Subcutaneous abdominal adipose tissue (tissue), 5 donors: Measurements from ENCODE around the gene CNKSR3.

ENCODE experiments used
- H3K27ac ChIP-seq: one replicate; pipeline ENCODE4 v1.7.0; 2013; ENCODE audit warnings: low read depth, mild to moderate bottlenecking, inconsistent platforms, low read length, moderate library complexity
- H3K27me3 ChIP-seq, 5 donors: one replicate each; pipeline ENCODE4 v1.7.0; 2013; ENCODE audit warnings: low read length in 5 of 5, inconsistent platforms in 1 of 5; ENCODE audit not compliant: control insufficient read depth in 5 of 5, insufficient read depth in 4 of 5
- H3K36me3 ChIP-seq, 5 donors: one replicate each; pipeline ENCODE4 v1.7.0; 2013; ENCODE audit warnings: low read length in 5 of 5; ENCODE audit not compliant: control insufficient read depth in 5 of 5, insufficient read depth in 5 of 5
- H3K4me1 ChIP-seq, 5 donors: one replicate each; pipeline ENCODE4 v1.7.0; 2013; ENCODE audit warnings: low read length in 5 of 5, mild to moderate bottlenecking in 3 of 5, moderate library complexity in 1 of 5; ENCODE audit not compliant: control insufficient read depth in 5 of 5, insufficient read depth in 5 of 5
- H3K4me3 ChIP-seq, 5 donors: one replicate each; pipeline ENCODE4 v1.7.0; 2013; ENCODE audit warnings: low read length in 5 of 5, low read depth in 1 of 5
- H3K9ac ChIP-seq, 5 donors: one replicate each; pipeline ENCODE4 v1.7.0; 2013; ENCODE audit warnings: low read length in 5 of 5, mild to moderate bottlenecking in 4 of 5, moderate library complexity in 3 of 5
- H3K9me3 ChIP-seq, 5 donors: one replicate each; pipeline ENCODE4 v1.7.0; 2013; ENCODE audit warnings: low read length in 5 of 5; ENCODE audit not compliant: control insufficient read depth in 5 of 5
- donor health status: healthy.
- donor health status: healthy.
- donor health status: healthy.
- donor health status: healthy.
- donor health status: healthy.

Gene CNKSR3

DNA sequence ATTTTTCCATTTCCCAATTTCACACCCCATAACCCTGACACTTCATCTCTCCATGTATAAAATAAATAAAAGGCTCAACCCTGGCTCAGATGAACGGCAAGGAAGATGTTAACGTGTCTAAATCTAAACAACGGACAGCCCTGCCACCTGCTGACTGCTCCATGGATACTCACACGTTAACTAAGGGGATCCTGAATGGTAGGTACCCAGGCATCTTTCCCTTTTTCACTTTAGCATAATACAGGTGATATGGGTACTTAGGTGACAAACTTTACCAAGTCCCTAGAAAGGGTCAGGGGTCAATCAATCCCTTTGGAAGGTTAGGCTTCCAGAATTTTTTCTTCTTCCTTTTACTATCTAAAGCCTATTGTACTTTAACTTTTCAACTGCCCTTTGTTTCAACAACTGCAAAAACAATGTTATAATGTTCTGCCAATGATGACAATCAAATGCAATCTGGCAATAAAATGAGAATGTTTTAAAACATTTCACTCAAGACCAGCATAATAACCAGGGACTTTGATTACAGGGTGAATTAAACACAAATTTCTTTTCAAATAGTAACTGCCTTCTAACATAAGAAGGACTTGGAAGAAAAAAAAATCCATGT is 101.5 kb downstream of the CNKSR3 start:
- Histone ChIP-seq H3K27me3 (no peaks in the 10 kb centered on the region), H3K4me3 (no peak overlapping the region), H3K9ac (peak overlapping the region in 1 of 5 donors; percentile 36), H3K36me3 (peaks cover 0 to 3% (median 0%) of the 10 kb centered on the region in 5 donors), H3K9me3 (no peaks in the 10 kb centered on the region), H3K27ac (no peak overlapping the region), H3K4me1 (peaks cover 4 to 39% (median 24%) of the 10 kb centered on the region in 5 donors)

DNA sequence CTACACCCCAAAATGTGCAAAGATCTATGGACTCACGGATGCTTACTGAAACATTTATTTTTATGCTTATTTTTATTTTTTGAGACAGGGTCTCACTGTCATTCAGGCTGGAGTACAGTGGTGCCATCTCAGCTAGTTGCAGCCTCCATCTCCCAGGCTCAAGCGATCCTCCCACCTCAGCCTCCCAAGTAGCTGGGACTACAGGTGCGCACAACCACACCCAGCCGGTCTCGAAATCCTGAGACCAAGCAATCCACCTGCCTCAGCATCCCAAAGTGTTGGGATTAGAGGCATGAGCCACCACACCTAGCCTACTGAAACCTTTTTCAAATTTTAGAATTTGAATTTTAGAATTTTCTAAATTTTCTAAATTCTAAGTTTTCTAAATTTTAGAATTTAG is 103.0 kb downstream of the CNKSR3 start:
- peaks cover 0 to 3% (median 0%) of the 10 kb centered on the region in 5 donors for H3K36me3 ChIP-seq
- no peak overlapping the region for H3K27ac ChIP-seq
- H3K4me3 ChIP-seq = no peak overlapping the region
- H3K27me3 ChIP-seq = no peaks in the 10 kb centered on the region
- no peak overlapping the region for H3K9ac ChIP-seq
- H3K4me1 ChIP-seq = peaks cover 4 to 45% (median 26%) of the 10 kb centered on the region in 5 donors
- H3K9me3 ChIP-seq = no peaks in the 10 kb centered on the region

DNA sequence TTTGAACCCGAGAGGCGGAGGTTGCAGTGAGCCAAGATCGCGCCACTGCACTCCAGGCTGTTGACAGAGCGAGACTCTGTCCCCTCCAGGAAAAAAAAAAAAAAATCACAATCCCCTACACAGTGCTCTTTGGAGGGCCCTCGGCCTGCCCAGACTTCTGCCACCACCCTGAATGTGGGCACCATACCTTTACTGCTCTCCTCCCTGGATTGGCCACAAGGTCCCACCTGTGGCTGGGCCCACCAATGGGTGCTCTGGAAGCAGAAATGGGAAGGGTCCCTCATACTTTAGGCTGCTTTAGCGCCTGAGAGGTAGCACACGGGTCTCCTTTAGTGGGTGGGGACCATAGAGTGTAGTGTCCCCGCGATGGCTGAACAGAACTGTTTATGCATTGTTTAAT is 103.6 kb downstream of the CNKSR3 start:
- peaks cover 0 to 3% (median 0%) of the 10 kb centered on the region in 5 donors for H3K36me3 ChIP-seq
- H3K4me1 ChIP-seq = peaks cover 4 to 45% (median 25%) of the 10 kb centered on the region in 5 donors
- no peak overlapping the region for H3K9ac ChIP-seq
- H3K27ac ChIP-seq = no peak overlapping the region
- H3K9me3 ChIP-seq = no peaks in the 10 kb centered on the region
- no peaks in the 10 kb centered on the region for H3K27me3 ChIP-seq
- H3K4me3 ChIP-seq = no peak overlapping the region

DNA sequence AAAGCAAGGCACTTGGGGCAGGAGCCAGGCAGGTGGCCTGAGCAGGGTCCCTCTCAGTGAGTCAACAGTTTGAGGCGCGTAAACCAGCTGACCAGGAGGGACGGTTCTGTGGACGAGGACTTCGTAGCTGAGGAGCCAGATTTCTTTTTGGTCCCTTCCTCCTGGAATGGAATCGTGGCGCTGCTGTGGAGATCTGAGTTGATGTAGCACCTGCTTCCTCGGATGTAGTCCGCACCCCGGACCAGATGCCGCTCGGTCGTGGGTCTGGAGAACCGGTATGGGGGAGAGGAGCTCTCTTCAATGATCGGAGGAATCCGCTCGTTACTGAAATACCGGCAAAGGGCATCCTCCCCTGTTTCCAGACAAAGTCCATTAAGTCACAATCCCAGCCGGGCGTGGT is 104.2 kb downstream of the CNKSR3 start:
- no peak overlapping the region for H3K4me3 ChIP-seq
- H3K9ac ChIP-seq = no peak overlapping the region
- peaks cover 4 to 41% (median 22%) of the 10 kb centered on the region in 5 donors for H3K4me1 ChIP-seq
- peaks cover 0 to 3% (median 0%) of the 10 kb centered on the region in 5 donors for H3K36me3 ChIP-seq
- no peaks in the 10 kb centered on the region for H3K27me3 ChIP-seq
- no peak overlapping the region for H3K27ac ChIP-seq
- no peaks in the 10 kb centered on the region for H3K9me3 ChIP-seq

DNA sequence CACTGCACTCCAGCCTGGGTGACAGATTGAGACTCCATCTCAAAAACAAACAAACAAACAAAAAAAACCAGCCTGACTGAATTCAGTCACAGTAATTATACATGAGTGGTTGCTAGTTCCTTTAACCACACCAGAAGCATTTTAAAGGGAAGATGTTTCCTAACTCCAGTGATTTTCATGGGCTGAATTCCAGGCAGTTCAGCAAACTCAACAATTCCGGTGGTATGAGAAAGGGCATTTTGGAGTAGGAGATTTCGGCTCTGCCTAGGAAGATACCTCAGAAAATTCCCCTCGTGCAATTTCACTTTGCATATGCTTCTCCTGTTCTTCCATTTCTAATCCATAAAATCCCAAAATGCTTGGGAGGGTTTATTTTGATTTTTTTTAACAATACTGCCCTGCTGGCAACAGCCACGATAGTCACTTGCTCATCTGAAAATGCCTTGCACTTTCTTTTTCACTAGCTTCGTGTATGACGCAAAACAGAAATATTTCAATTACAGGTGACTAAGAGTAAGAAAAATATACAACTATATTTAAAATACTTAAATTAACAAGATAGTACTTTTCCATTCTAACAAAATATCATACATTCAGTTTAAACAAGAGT is 105.6 kb downstream of the CNKSR3 start:
- Histone ChIP-seq H3K27ac (no peak overlapping the region), H3K36me3 (peaks cover 0 to 3% (median 0%) of the 10 kb centered on the region in 5 donors), H3K9ac (no peak overlapping the region), H3K27me3 (no peaks in the 10 kb centered on the region), H3K9me3 (no peaks in the 10 kb centered on the region), H3K4me1 (peaks cover 0 to 28% (median 9%) of the 10 kb centered on the region in 5 donors), H3K4me3 (peak overlapping the region in 2 of 5 donors; percentile 13 to 21)

DNA sequence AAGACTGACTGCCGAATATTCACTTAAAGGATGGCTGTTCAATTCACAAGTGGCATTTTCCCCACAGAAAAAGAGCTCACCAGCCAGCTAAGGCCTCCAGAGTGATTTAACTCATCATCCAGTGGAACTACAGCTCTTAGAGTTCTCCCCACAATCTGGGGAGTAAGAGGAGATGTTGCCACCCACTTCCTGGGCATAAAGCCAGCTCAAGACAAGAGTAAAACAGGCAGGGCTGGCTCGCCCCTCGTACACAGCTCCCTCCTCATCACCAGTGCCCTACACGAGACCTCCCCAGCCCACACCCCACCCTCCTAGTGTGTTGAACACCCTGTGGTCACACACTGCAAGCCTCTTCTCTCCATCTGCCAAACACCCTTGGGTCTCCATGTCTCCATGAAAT is 106.7 kb downstream of the CNKSR3 start:
- Histone ChIP-seq H3K9me3 (no peaks in the 10 kb centered on the region), H3K36me3 (peaks cover 0 to 3% (median 0%) of the 10 kb centered on the region in 5 donors), H3K9ac (peak overlapping the region in 1 of 5 donors; percentile 17), H3K27me3 (no peaks in the 10 kb centered on the region), H3K4me1 (peaks cover 0 to 23% (median 4%) of the 10 kb centered on the region in 5 donors), H3K27ac (no peak overlapping the region), H3K4me3 (no peak overlapping the region)

DNA sequence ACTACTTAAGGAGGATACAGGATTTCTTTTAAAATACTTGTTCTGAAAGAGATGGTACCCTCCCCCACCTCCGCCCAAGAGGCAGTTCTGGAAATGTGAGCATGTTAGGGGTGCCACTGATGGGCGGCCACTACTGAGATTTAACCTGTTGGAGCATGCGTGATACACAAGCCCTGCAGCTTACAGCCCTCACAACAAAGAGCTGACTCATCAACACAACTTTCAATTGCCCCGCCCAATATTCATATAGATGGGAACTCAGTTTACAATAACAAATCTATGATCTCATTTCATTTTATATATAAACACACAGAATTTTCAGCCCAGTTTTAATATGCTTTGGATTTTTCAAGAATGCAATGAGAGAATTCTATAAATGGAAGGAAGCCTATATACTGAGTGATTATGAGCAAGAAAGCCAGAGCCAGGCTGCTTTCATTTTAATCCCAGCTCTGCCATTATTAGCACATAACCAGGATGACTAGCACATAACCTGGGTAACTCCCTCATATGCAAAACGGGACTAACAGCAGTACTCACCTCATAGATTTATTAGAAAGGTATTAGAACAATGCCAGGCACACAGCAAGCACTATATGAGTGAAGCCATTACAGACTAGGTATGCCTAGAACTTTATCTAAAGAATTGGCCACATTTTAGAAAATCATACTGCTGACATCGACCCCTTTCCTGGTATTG is 108.3 kb downstream of the CNKSR3 start:
- Histone ChIP-seq H3K9me3 (no peaks in the 10 kb centered on the region), H3K36me3 (peaks cover 0 to 3% (median 0%) of the 10 kb centered on the region in 5 donors), H3K27ac (no peak overlapping the region), H3K4me1 (peaks cover 0 to 14% (median 0%) of the 10 kb centered on the region in 5 donors), H3K27me3 (no peaks in the 10 kb centered on the region), H3K4me3 (no peak overlapping the region), H3K9ac (no peak overlapping the region)

DNA sequence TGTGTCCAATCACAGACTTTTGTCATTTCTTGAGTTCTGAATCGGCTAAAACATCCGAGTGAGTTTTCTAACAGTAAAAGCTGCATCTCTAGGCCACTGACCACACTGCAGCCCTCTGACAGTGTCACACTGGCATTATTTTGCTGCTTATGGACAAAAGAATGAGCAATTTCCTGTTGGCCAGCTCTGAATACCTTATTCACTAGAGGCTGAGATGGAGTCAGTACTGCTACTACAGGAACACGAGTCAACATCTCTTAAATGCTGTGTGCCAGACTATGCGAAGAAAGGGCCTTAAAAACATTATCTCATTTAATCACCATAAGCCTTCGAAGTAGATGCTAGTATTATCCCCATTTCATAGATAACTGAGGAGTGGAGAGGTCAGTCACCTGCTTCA is 111.4 kb downstream of the CNKSR3 start:
- no peak overlapping the region for H3K4me3 ChIP-seq
- no peak overlapping the region for H3K9ac ChIP-seq
- H3K27me3 ChIP-seq = no peaks in the 10 kb centered on the region
- H3K36me3 ChIP-seq = no peaks in the 10 kb centered on the region
- peaks cover 0 to 7% (median 0%) of the 10 kb centered on the region in 5 donors for H3K4me1 ChIP-seq
- no peak overlapping the region for H3K27ac ChIP-seq
- H3K9me3 ChIP-seq = no peaks in the 10 kb centered on the region

DNA sequence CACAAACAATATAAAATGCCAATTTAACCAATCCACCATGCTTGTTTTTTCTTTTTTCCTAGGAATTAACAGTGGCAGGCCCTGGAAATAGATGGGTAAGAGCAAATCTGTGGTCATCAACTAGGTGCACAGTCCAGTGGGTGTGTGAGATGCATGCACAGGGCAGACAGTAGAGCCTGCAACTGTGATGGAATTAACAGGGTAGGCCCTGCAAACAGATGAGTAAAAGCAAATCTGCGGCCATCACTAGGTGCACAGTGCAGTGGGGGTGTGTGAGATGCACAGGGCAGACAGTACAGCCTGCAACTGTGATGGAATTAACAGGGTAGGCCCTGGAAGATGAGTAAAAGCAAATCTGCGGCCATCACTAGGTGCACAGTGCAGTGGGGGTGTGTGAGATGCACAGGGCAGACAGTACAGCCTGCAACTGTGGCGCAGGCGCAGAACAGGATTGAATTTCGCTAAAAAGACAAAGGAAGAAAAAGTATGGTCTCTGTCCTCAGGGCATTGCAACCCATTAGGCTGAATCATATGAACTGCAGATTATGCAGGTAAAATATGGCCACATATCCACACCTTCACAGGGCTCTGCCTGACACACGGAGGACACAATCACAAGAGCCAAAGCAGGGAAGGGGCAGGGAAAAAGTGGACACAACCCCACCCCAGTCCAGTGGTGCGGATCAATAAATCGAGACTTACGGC is 112.8 kb downstream of the CNKSR3 start:
- no peak overlapping the region for H3K27ac ChIP-seq

More for the DNA sequence above, 112.8 kb downstream of the CNKSR3 start:
- Histone ChIP-seq H3K36me3 (no peaks in the 10 kb centered on the region), H3K9ac (no peak overlapping the region), H3K27me3 (peaks cover 0 to 2% (median 0%) of the 10 kb centered on the region in 5 donors), H3K9me3 (no peaks in the 10 kb centered on the region), H3K4me1 (no peaks in the 10 kb centered on the region), H3K4me3 (no peak overlapping the region)
